PC-9 (cell line): ENCODE data around the gene KCNH6.

ENCODE experiments used
- CTCF ChIP-seq: fragments of 200-600 bp; sonication (generic); conservative IDR thresholded peaks from 2 replicates; pipeline ENCODE4 v1.6.1; 2017; ENCODE audit warnings: mixed run types, antibody characterized with exemption, mild to moderate bottlenecking, moderate library complexity
- EZH2 ChIP-seq: fragments of 200-600 bp; sonication (generic); IDR thresholded peaks from 2 replicates; pipeline ENCODE4 v1.8.0; 2017; ENCODE audit warnings: antibody characterized with exemption, low read depth

- TF ChIP-seq CTCF (no peak), EZH2 (no peak)
Measured at GRCh38 chr17:63571632-63572310, 48.6 kb downstream of the KCNH6 start.
